Stimulated activated CD8-positive, alpha-beta memory T cell treated with anti-CD3 and anti-CD28 coated beads, Interleukin-15, amount 100 ng/mL, for 1 hour (primary cell): Measurements from ENCODE around the gene GALNT17.
"Not testable (repeated sequence)": the region's sequence is repeated elsewhere in the genome, so short reads cannot be mapped to it uniquely, and the experiment has no call there.

Experiments used
- DNase-seq: peaks from one replicate; pipeline ENCODE4 v3.0.0-alpha.2; 2020; ENCODE audit warnings: low read depth

The GALNT17 gene

DNA sequence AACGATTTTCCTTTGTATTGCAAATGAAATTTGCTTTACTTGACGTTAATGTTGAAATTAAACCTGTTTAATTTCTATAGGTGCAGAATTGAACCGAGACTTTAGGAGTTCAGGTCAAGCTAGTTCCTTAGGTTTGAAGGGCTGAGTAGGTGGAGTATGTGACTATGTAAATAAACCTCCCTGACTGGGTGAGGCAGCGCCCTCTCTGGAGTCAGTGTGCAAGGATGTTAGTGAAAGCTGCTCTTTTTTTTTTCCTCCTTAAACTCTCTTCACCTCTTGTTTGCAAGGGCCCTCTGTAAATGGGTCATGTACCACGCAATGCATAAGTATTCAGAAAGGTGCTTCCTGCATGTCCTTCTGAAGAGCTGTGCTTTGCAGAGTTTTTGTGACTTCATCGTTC is 33.8 kb downstream of the GALNT17 start:
- no peak for DNase-seq

DNA sequence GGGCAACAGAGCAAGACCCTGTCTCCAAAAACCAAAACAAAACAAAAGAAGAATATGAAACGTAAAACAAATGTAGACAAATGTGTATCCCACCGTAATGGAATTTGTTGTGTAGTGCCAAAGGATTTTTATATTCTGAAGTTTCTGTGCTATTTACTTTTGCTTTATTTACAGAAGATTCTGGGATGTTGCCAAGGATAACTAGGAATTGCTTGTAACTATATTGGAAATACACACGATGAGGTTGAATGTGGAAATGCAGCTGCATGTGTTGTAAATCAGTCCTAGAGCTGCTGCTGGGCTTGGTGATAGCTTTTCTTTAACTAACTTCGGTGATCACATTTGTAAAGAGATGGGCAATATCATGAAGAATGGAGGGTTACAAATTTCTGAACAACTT is 39.5 kb downstream of the GALNT17 start:
- no peak for DNase-seq

GRCh38 chr7:71173955-71174354 is 42.0 kb downstream of the GALNT17 start:
- no peak for DNase-seq

DNA sequence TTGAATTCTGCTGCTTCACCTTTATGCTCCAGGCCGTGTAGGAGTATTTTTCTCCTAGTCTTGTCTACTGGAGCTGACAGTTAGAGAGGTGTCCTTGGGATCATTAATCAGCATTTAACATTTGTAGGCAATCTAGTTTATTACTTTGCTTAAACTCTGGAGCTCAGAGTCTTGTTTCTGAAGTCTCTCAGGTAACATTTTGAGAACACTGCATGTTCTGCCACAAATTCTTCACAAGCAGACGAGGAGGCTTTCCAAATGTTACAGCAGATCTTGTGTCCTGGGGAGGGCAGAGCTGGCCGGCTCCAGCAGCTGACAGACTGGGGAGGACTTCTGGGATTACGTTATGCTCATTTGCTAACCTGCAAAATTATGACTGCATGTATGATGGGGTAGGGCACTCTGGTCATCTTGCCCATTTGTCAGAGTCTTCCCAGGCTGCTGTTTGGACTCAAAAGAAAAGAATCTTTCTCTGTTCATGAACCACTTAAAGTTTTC is 50.5 kb downstream of the GALNT17 start:
- DNase-seq = no peak

- DNase-seq = no peak
Observed at GRCh38 chr7:71184136-71184535, 52.2 kb downstream of the GALNT17 start.

DNA sequence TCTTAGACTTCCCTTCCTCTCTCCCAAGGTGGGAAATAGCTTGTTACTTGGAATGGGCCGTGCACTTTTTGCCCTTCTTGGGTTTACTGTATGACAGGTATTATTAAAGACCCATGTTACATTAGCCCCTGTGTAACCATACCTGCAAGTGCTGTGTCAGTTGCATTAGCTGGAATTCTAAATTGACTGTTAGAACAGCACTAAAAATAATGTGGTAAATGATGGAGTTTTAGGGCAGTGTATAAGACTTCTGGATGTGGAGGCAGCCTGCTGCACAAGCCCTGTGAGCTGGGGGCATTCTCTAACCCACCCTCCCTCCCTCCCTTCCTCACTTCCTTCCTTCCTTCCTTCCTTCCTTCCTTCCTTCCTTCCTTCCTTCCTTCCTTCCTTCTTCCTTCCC is 52.7 kb downstream of the GALNT17 start:
- no peak for DNase-seq

- DNase-seq = no peak
Observed at GRCh38 chr7:71186535-71187057, 54.7 kb downstream of the GALNT17 start.

DNA sequence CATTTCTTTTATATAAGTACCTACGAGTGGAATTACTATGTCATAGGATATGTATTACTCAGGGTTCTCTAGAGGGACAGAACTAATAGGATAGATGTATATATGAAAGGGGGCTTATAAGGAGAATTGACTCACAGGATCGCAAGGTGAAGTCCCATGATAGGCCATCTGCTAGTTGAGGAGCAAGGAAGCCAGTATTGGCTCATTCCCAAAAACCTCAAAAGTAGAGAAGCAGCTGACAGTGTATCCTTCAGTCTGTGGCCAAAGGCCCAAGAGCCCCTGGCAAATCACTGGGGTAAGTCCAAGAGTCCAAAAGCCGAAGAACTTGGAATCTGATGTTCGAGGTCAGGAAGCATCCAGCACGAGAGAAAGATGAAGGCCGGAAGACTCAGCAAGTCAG is 59.8 kb downstream of the GALNT17 start:
- no peak for DNase-seq

DNA sequence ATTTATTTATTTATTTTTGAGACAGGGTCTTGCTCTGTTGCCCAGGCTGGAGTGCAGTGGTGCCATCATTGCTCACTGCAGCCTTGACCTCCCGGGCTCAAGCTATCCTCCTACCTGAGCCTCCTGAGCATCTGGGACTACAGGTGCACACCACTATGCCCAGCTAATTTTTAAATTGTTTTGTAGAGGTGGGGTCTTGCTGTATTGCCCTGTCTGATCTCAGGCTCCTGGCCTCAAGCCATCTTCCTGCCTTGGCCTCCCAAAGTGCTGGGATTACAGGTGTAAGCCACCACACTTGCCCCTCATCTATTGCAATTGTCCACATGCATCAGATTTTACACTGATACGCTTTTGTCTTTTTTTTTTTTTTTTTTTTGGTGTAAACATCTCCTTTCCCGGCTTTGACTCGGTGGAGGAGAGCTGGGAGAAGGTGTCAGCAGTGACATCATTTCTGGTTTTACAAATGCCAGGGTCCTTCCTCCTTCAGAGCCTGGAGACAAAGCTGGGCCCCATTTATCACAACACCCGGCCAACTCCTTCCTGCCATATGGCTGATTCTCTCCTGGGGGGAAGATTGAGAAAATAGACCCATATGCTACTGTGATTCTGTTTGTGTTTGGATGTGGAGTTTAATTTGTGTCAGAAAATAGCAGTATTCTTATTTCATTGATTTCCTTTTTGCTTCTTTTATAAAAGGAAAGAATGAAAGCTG is 61.3 kb downstream of the GALNT17 start:
- DNase-seq = no peak

DNA sequence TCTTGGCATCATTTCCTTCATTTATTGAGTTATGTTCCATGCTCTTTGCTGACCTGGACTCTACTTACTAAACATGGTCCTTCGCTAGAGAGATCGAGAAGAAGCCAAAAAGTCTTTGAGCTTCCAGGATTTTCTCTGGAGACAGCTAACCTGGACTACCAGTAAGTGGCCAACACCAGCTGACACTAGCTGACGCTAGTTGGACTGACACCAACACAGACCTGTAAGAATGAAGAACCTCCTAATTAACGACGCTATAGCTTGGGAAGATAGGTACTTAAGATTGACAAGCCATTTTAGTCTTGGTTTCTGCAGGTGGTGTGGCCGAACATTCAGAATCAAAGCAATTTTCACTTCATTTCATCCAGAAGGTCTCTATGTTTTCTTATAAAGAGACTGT is 66.4 kb downstream of the GALNT17 start:
- DNase-seq = no peak

GRCh38 chr7:71198887-71199286 is 66.9 kb downstream of the GALNT17 start:
- no peak for DNase-seq

GRCh38 chr7:71206184-71206583 is 74.2 kb downstream of the GALNT17 start:
- no peak for DNase-seq

GRCh38 chr7:71208881-71209280 is 76.9 kb downstream of the GALNT17 start:
- no peak for DNase-seq

GRCh38 chr7:71209484-71209883 is 77.5 kb downstream of the GALNT17 start:
- not testable (repeated sequence) for DNase-seq

DNA sequence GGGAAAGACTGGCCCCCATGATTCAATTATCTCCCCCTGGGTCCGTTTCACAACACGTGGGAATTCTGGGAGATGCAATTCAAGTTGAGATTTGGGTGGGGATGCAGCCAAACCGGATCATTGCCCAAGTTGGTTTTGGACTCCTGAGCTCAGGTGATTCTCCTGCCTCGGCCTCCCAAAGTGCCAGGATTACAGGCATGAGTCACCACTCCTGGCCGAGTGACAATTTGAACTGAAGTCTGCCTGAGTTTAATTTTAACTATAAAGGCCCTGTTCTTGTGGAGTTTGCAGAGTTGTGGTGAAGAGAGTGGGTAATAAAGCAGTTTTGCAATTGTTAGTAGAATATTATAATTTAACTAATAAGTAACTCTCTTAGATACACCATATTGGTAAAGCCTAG is 78.3 kb downstream of the GALNT17 start:
- DNase-seq = no peak

DNA sequence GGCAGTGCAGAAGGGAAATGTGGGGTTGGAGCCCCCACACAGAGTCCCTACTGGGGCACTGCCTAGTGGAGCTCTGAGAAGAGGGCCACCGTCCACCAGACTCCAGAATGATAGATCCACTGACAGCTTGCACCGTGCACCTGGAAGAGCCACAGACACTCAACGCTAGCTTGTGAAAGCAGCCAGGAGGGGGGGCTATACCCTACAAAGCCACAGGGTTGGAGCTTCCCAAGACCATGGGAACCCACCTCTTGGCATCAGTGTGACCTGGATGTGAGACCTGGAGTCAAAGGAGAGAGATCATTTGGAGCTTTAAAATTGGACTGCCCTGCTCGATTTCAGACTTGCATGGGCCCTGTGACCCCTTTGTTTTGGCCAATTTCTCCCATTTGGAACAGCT is 80.5 kb downstream of the GALNT17 start:
- DNase-seq = not testable (repeated sequence)

DNA sequence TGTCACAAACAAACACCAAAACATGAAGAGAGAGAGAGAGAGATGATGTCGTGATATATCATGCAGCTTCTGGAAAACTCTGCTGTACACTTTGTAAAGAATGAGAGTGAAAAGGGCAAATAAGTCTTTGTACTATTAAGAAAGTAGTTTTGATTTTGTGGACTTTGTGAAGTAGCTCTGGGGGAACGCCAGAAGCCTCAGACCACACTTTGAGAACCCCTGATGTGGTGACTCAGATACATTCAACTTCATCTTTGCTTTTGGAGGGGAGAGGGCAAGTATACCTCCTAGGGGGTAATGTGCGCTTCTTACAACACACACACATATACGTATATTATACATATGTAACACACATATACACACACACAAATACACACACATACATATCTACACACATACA is 84.3 kb downstream of the GALNT17 start:
- no peak for DNase-seq

DNA sequence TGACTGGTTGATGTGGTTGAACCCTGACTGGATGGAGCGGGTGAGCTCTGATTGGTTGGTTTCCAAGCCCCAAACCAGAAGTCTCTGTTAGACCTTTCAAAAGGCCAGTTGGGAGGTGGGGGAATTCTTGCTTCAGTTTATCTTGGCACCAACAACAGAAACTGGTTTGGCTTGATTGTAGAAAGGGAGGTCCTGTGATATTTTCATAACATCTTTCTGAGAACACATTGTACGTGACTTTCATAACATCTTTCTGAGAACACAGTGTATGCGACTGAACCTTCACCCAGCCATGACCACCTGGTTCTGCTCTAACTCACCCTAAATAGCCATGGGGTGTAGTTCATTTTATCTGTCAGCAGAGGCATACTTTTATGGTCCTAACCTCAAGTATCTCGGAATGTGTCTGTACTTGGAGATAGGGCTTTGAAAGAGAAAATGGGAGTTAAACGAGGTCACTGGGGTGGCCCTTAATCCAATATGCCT is 88.3 kb downstream of the GALNT17 start:
- DNase-seq = no peak

DNA sequence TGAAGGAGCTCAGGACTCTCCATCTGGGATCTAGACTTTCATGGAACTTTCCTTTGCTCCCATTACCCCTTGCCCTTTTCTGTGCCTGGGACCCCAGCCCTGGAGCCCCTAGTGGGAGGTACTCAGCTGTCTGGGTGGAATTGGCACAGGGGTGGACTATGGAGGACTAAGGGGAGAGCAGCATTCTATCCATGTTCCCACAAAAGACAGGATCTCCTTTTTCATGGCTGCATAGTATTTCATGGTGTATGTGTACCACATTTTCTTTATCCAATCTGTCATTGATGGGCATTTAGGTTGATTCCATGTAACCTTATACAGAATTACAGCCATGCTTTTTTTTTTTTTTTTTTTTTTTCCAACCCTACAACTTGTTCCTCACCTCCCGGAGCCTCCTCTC is 89.1 kb downstream of the GALNT17 start:
- no peak for DNase-seq

GRCh38 chr7:71221549-71221948 is 89.6 kb downstream of the GALNT17 start:
- DNase-seq = no peak

- no peak for DNase-seq
Observed at GRCh38 chr7:71227126-71227525, 95.2 kb downstream of the GALNT17 start.

GRCh38 chr7:71229148-71229547 is 97.2 kb downstream of the GALNT17 start:
- no peak for DNase-seq

DNA sequence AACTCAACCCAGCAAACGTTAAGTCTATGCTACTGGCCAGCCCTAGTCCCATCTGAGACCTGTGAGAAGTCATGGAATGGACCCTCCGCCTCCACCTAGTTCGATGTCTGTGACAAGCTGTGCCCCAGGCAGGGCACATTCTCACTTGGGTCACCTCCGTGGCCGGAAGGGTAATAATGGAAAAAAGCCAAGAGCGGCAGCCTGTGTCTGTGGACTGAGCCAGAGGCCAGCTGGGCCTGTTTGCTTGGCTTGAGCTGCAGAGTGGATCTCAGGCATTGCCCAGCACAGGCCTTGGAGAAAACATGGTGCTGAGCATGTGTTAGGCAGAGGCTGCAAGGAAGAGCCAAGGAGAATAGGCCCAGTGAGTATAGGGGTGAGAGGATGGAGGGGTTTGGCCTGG is 97.8 kb downstream of the GALNT17 start:
- no peak for DNase-seq

DNA sequence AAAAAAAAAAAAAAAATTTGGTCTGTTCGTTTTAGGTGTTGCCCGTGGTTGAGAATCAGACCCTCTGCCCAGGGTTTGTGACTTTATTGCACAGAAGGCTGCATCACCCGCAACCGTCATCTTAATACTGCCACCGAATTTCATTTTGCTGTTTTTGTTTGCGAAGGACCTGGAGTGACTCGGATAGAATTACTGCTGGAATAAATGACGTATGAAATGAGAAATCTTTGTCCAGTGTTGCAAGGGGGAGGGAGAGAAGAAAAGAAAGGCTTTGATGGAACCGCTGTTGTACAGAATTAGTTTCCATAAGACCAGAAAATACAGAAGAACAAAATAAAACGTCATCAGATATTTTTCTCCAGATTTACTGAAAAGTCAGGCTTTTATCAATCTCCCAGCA is 103.3 kb downstream of the GALNT17 start:
- DNase-seq = no peak
